NCI-H510A (cell line): ENCODE data around the gene SERBP1.

ENCODE experiments used
- DNase-seq: peaks from one replicate; lab custom pipeline; 2025; lab: John Stamatoyannopoulos, UW

Gene SERBP1

DNA sequence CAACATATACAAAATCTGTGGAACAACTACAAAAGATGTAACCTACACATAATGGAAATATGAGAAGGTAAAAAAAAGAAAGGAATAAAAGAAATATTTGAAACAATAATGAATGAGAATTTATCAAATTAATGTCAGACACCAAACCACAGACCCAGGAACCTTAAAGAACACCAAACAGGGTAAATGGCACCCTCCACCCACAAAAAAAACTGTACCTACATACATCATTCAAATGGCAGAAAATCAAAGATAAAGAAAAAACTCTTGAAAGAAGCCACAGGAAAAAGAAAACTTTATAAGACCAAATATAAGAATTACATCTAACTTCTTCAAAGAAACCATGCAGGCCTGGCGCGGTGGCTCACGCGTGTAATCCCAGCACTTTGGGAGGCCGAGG is 68.6 kb downstream of the SERBP1 start:
- DNase-seq: no peak

GRCh38 chr1:67359592-67359991 is 70.6 kb downstream of the SERBP1 start:
- no peak for DNase-seq
